HG02970 (cell line): Measurements from ENCODE around the gene ZSCAN5C.
"Not testable (repeated sequence)": the region's sequence is repeated elsewhere in the genome, so short reads cannot be mapped to it uniquely, and the experiment has no call there.

ENCODE experiments used
- ATAC-seq: cut with Tn5 transposase; IDR thresholded peaks from one replicate; pipeline ENCODE4 v1.9.1; 2021; ENCODE audit warnings: mild to moderate bottlenecking, moderate library complexity, moderate number of reproducible peaks; ENCODE audit not compliant: unreplicated experiment, low FRiP score

The ZSCAN5C gene

DNA sequence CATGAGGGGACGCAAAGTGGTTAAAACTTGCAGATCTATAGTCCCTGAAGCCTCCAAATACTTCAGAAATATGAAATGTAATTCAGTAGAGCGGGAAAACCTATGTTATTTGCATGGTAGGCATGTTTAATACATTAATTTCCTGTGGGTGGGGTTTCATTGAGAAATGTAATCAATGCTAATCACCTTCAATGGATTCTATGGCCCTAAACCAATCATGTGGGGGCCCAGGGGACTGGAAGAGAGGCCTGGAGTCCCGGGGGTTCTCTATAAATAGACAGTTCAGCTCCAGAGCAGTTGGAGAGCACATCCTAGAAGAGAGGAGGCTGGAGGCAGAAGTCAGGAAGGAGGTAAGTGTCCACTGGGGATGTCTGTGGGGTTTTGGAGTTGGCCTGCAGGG is at the start of gene ZSCAN5C:
ZSCAN5C (plus strand) TSS at position 301 of the 400 bp plus-strand sequence. CDS start 3,641 bp downstream, outside the sequence.
- no peak for ATAC-seq

DNA sequence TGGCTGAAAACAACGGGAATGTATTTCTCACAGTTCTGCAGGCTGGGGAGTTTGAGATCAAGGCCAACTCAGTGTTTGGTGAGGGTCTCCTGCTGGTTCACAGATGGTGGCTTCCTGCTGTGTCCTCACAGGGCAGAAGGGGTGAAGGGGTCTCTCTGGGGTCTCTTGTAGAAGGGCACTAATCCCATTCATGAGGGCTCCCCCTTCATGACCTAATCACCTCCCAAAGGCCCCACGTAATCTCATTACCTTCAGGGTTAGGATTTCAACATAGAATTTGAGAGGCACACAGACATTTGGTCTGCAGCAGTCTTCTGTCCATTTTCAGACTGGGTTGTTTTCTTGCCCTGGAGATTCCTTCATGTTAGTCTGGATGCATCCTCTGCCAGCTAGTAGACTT is 49.4 kb upstream of the ZSCAN5C start:
- no peak for ATAC-seq

DNA sequence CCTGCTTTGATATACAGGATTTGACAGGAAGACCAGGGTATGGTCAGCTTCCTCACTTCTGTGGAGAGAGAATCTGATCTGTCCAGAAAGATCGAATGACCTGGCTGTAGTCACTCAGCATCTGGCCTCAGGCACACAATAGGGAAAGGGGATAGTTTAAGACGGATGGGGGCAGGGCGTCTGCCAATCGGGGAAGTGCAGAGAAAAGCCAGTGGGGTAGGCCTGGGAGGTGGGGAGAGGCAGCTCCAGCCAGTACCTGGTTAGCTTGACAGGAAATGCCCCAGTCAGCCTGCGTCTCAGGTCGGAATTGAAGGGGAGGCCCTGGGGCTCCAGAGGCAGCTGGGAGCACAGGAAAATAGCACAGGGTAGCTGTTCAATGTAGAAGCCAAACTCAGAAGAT is 48.6 kb upstream of the ZSCAN5C start:
- ATAC-seq = no peak

DNA sequence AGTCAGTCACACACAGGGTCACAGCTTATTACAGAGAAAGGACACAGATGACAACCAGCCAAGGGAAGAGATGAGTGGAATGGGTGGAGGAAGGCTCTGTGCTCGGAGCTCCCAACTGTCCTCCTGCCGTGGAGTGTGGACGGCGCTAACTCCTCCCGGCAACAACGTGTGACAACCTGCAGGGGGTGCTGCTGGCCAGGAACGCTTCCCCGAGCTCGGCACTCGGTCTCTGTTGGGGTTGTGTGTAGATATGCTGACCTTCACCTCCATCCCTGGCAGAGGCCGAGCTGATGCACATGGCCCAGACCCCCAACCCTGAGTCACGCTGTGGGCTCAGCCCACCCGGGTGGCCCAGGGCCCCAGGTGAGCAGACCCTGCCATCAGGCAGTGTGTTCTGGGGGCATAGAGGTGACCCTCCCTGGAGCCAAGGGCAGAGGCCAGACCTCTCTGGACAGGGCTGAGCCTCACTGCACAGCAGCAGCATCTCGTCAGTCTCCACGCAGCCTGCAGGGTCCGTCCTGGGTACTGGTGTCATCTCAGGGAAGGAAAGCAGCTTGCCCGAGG is 46.9 kb upstream of the ZSCAN5C start:
- no peak for ATAC-seq

DNA sequence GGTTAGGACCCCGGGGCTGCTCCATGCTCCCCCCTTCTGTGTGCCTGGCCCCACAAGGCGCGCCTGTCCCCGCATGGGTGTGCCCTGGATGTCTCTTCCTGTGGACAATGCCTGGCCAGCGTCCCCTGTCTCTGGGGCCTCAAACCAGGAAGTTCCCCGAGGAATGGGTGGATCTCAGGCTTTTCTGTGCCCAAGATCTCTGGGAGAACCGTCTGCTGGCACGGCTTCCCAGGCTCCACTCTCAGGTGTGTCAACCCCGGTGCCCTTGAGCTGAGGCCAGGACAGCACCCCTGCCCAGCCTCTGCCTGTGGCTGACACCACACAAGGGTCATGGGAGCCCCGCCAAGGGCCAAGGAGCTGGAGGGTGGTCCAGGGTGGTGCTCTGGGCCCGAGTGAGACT is 45.3 kb upstream of the ZSCAN5C start:
- ATAC-seq = no peak

- no peak for ATAC-seq
Observed at GRCh38 chr19:56158170-56158757, 43.8 kb upstream of the ZSCAN5C start.

DNA sequence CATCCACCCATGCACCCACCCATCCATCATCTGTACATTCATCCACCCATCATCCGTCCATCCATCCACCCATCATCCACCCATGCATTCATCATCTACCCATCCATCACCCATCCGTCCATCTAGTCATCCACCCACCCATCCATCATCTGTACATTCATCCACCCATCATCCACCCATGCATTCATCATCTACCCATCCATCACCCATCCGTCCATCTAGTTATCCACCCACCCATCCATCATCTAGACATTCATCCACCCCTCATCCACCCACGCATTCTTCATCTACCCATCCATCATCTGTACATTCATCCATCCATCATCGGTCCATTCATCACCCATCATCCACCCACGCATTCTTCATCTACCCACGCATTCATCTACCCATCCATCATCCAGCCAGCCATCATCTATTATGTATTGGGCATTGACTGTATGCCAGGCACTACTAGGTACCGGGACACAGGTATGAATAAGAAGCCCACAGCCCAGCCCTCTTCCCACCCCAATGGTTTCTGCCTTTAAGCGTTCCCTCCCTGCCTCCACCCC is 43.0 kb upstream of the ZSCAN5C start:
- ATAC-seq = no peak

- no peak for ATAC-seq
Observed at GRCh38 chr19:56159622-56160271, 42.3 kb upstream of the ZSCAN5C start.

- no peak for ATAC-seq
Observed at GRCh38 chr19:56161534-56161933, 40.5 kb upstream of the ZSCAN5C start.

- ATAC-seq = no peak
Observed at GRCh38 chr19:56162258-56162657, 39.8 kb upstream of the ZSCAN5C start.

DNA sequence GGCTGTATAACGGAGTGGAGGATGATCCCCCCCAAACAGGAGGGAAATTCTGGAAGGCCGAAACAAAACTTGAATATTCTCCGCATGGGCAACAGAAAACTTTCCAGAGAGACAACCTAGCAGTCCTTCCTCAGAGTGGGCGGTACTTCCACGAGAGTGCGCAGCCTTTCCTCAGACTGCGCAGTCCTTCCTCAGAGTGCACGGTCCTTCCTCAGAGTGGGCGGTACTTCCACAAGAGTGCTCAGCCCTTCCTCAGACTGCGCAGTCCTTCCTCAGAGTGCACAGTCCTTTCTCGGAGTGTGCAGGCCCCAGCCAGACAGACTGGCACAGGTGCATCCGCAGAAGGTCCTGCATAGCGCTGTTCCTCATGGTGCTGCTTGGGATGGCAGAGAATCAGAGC is 39.0 kb upstream of the ZSCAN5C start:
- ATAC-seq = no peak

- ATAC-seq = no peak
Observed at GRCh38 chr19:56167064-56167578, 35.0 kb upstream of the ZSCAN5C start.

GRCh38 chr19:56170261-56170660 is 31.8 kb upstream of the ZSCAN5C start:
- no peak for ATAC-seq

DNA sequence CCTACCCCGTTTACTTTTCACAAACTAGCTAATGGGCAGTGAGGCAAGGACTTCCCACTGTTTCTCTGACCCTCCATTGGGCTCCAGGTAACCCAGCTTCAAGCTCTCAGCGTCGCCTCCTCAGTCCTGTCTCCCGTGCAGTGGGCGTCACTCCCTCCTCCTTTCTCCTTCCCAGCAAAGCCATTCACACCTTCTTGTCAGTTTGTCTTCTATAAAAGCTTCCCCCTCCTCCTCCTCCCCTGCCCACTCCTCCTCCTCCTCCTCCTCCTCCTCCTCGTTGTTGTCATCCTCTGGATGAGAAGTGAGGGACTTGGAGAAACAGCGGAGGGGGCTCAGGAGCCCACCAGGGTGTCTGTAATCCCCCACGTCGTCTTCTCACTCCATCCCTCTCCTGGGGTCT is 28.0 kb upstream of the ZSCAN5C start:
- ATAC-seq = no peak

DNA sequence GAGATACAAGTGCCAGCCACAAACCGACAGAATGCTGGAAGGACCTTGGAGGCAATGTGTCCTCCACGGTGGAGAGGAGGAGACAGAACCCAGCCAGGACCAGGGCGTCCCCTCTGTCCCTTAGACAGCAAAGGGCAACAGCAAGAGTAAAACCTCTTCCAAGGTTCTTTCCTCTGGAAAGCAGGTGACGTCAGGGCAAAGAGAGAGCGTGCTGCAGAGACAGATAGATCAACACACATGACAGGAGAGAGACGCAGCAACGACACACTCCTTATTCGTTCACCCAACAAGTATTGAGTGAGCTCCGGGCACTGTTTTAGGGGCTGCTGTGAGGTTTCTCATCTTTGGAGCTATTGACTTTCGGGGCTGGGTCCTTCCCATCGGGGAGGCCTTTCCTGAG is 27.5 kb upstream of the ZSCAN5C start:
- ATAC-seq = no peak

DNA sequence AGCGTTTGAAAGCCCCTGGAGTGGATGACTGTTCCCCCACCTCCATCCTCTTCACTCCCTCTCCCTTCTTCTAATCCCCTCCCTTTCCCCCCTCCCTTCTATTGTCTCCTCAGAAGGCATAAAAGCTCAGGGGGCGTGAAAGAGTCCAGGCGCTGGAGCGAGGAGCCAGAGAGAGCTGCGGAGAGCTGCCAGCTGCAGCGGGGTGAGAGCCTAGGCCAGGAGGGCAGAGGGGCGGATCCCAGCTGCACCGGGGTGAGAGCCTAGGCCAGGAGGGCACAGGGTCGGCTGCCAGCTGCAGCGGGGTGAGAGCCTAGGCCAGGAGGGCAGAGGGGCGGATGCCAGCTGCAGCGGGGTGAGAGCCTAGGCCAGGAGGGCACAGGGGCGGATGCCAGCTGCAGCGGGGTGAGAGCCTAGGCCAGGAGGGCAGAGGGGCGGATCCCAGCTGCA is 26.2 kb upstream of the ZSCAN5C start, which contains the start of gene GALP:
GALP (plus strand) TSS at position 148 of the 447 bp plus-strand sequence. CDS start 1,101 bp downstream, outside the sequence.
- not testable (repeated sequence) for ATAC-seq

DNA sequence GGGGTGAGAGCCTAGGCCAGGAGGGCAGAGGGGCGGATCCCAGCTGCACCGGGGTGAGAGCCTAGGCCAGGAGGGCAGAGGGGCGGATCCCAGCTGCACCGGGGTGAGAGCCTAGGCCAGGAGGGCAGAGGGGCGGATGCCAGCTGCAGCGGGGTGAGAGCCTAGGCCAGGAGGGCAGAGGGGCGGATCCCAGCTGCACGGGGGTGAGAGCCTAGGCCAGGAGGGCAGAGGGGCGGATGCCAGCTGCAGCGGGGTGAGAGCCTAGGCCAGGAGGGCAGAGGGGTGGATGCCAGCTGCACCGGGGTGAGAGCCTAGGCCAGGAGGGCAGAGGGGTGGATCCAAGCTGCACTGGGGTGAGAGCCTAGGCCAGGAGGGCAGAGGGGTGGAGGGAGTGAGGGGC is 25.8 kb upstream of the ZSCAN5C start:
- ATAC-seq = not testable (repeated sequence)

DNA sequence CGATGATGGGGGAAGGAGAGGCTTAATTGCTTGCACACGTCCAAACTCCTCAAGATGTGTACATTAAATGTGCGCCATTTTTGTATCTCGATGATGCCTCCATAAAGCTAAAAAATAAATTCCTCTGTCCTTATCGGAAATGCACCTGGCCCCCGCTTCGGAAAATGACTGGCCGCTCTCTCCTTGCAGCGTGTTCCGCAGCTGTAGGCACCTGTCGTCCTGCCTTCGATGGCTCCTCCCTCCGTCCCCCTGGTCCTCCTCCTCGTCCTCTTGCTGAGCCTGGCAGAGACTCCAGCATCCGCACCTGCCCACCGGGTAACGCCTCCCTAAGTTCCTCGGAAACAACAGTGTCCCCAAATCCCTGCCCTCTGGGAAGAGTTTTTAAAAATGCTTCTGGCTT is 25.2 kb upstream of the ZSCAN5C start:
- no peak for ATAC-seq

DNA sequence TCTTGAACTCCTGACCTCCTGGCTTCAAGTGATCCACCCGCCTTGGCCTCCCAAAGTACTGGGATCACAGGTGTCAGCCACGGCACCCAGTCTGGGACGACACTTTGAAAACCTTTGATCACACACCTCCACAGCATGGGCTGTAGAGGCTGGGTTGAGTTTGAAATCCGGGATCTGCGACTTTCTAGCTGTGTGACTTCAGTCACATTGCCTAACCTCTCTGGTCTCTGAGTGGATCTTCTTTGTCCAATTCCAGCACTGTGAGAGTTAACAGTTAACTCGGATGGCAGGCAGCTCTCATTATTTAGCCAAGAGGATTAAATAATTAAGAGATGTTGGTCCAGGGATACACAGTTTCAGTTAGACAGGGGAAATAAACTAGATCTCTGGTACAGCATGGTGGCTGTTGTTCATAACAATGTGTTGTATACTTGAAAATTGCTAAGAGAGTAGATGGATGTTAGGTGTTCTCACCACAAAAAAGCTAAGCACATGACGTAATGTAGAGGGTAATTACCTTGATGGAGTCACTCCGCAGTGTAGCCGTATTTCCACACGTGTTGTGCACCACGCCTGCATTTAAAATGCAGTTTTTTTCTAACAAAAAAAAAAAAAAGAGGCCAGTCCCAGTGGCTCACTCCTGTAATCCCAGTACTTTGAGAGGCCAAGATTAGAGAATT is 24.4 kb upstream of the ZSCAN5C start:
- ATAC-seq = no peak

DNA sequence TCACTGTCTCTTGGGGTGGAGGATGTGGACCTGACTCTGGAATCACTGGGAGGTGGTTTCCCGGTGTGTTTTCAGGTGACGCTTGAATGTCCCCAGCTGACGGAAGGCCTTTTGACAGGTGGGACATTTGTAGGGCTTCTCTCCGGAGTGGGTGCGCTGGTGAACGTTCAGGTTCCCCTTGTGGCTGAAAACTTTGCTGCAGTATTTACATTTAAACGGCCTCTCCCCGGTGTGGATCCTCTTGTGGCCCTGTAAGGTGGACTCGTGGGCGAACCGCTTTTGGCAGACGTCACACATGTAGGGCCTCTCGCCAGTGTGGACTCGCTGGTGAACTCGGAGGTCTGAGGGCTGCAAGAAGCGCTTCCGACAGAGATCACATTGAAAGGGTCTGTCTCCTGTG is 12.3 kb upstream of the ZSCAN5C start:
- no peak for ATAC-seq

DNA sequence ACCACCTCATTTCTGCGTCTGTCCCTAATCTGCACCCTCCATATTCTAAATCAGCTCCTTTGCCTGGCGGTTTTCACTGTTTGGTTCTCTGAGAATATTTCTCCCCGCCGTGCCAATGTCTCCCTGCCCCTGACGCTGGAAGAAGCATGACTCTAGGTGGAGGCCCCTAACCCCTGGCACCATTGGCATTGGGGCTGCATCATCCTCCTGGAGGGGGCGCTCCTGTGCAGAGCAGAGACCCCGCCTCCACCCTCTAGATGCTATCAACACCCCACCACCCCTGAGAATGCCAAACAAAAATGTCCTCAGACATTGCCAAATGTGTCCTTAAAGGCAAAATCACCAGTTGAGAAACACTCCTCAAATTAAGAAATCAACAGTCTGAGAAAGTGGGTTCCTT is 11.0 kb upstream of the ZSCAN5C start:
- no peak for ATAC-seq
